ENCODE measurements around the gene DNAH3.

Gene DNAH3

GRCh38 chr16:20925751-20926150 lies 224.9 kb downstream of the DNAH3 start:
- no peak for DNase-seq
- Mint-ChIP-seq H3K4me1 (ENCODE audit: low read depth) (no peaks in the 10 kb centered on the region), H3K27ac (no peak overlapping the region), H3K36me3 (ENCODE audit: low read depth) (peaks cover 38% of the 10 kb centered on the region), H3K4me3 (no peak overlapping the region), H3K27me3 (no peaks in the 10 kb centered on the region), H3K9me3 (no peaks in the 10 kb centered on the region)

GRCh38 chr16:20923876-20924275 lies 226.8 kb downstream of the DNAH3 start:
- H3K27me3 Mint-ChIP-seq = no peaks in the 10 kb centered on the region
- peaks cover 51% of the 10 kb centered on the region for H3K36me3 Mint-ChIP-seq (ENCODE audit: low read depth)
- H3K4me3 Mint-ChIP-seq = no peak overlapping the region
- peaks cover 8% of the 10 kb centered on the region for H3K4me1 Mint-ChIP-seq (ENCODE audit: low read depth)
- H3K27ac Mint-ChIP-seq = no peak overlapping the region
- no peak for DNase-seq
- H3K9me3 Mint-ChIP-seq = no peaks in the 10 kb centered on the region

- H3K4me3 Mint-ChIP-seq = no peak overlapping the region
- peaks cover 66% of the 10 kb centered on the region for H3K36me3 Mint-ChIP-seq (ENCODE audit: low read depth)
- no peak overlapping the region for H3K27ac Mint-ChIP-seq
- H3K9me3 Mint-ChIP-seq = no peaks in the 10 kb centered on the region
- no peak for DNase-seq
- peaks cover 14% of the 10 kb centered on the region for H3K4me1 Mint-ChIP-seq (ENCODE audit: low read depth)
- no peaks in the 10 kb centered on the region for H3K27me3 Mint-ChIP-seq
These were observed 229.8 kb downstream of the DNAH3 start for GRCh38 chr16:20920799-20921198.

- H3K4me1 Mint-ChIP-seq (ENCODE audit: low read depth) = peaks cover 14% of the 10 kb centered on the region
- no peak for DNase-seq
- H3K27ac Mint-ChIP-seq = no peak overlapping the region
- no peaks in the 10 kb centered on the region for H3K9me3 Mint-ChIP-seq
- H3K27me3 Mint-ChIP-seq = no peaks in the 10 kb centered on the region
- H3K36me3 Mint-ChIP-seq (ENCODE audit: low read depth) = peaks cover 65% of the 10 kb centered on the region
- no peak overlapping the region for H3K4me3 Mint-ChIP-seq
These were observed 230.6 kb downstream of the DNAH3 start for GRCh38 chr16:20920091-20920490.

GRCh38 chr16:20918486-20919239 lies 232.0 kb downstream of the DNAH3 start:
- Mint-ChIP-seq H3K9me3 (no peaks in the 10 kb centered on the region), H3K4me3 (no peak overlapping the region), H3K4me1 (ENCODE audit: low read depth) (peaks cover 14% of the 10 kb centered on the region), H3K36me3 (ENCODE audit: low read depth) (peaks cover 56% of the 10 kb centered on the region), H3K27me3 (no peaks in the 10 kb centered on the region), H3K27ac (peak overlapping the region; percentile 20)
- no peak for DNase-seq

- Mint-ChIP-seq H3K27ac (no peak overlapping the region), H3K9me3 (no peaks in the 10 kb centered on the region), H3K4me3 (no peak overlapping the region), H3K4me1 (ENCODE audit: low read depth) (peaks cover 15% of the 10 kb centered on the region), H3K36me3 (ENCODE audit: low read depth) (peaks cover 45% of the 10 kb centered on the region), H3K27me3 (no peaks in the 10 kb centered on the region)
- no peak for DNase-seq
These were observed 233.7 kb downstream of the DNAH3 start for GRCh38 chr16:20916942-20917341.

- peaks cover 20% of the 10 kb centered on the region for H3K4me1 Mint-ChIP-seq (ENCODE audit: low read depth)
- H3K9me3 Mint-ChIP-seq = no peaks in the 10 kb centered on the region
- no peak overlapping the region for H3K27ac Mint-ChIP-seq
- H3K36me3 Mint-ChIP-seq (ENCODE audit: low read depth) = peaks cover 44% of the 10 kb centered on the region
- DNase-seq = no peak
- H3K27me3 Mint-ChIP-seq = no peaks in the 10 kb centered on the region
- no peak overlapping the region for H3K4me3 Mint-ChIP-seq
These were observed 234.4 kb downstream of the DNAH3 start for GRCh38 chr16:20916289-20916688.

GRCh38 chr16:20911361-20911760 lies 239.3 kb downstream of the DNAH3 start:
- Mint-ChIP-seq H3K4me3 (peak overlapping the region; percentile 48), H3K36me3 (ENCODE audit: low read depth) (peaks cover 13% of the 10 kb centered on the region), H3K9me3 (no peaks in the 10 kb centered on the region), H3K4me1 (ENCODE audit: low read depth) (peaks cover 33% of the 10 kb centered on the region), H3K27me3 (no peaks in the 10 kb centered on the region), H3K27ac (peak overlapping the region; percentile 98)
- no peak for DNase-seq

- peaks cover 11% of the 10 kb centered on the region for H3K36me3 Mint-ChIP-seq (ENCODE audit: low read depth)
- H3K27ac Mint-ChIP-seq = peak overlapping the region; percentile 98
- DNase-seq = no peak
- peaks cover 36% of the 10 kb centered on the region for H3K4me1 Mint-ChIP-seq (ENCODE audit: low read depth)
- H3K27me3 Mint-ChIP-seq = no peaks in the 10 kb centered on the region
- no peaks in the 10 kb centered on the region for H3K9me3 Mint-ChIP-seq
- no peak overlapping the region for H3K4me3 Mint-ChIP-seq
These were observed 239.8 kb downstream of the DNAH3 start for GRCh38 chr16:20910781-20911321.

GRCh38 chr16:20906341-20907255 lies 244.0 kb downstream of the DNAH3 start:
- peaks cover 68% of the 10 kb centered on the region for H3K4me1 Mint-ChIP-seq (ENCODE audit: low read depth)
- DNase-seq = no peak
- H3K36me3 Mint-ChIP-seq (ENCODE audit: low read depth) = peaks cover 25% of the 10 kb centered on the region
- no peak overlapping the region for H3K27ac Mint-ChIP-seq
- no peak overlapping the region for H3K4me3 Mint-ChIP-seq
- no peaks in the 10 kb centered on the region for H3K9me3 Mint-ChIP-seq
- H3K27me3 Mint-ChIP-seq = no peaks in the 10 kb centered on the region

- Mint-ChIP-seq H3K4me3 (no peak overlapping the region), H3K27ac (no peak overlapping the region), H3K9me3 (no peaks in the 10 kb centered on the region), H3K36me3 (ENCODE audit: low read depth) (peaks cover 35% of the 10 kb centered on the region), H3K4me1 (ENCODE audit: low read depth) (peaks cover 64% of the 10 kb centered on the region), H3K27me3 (no peaks in the 10 kb centered on the region)
- no peak for DNase-seq
These were observed 245.1 kb downstream of the DNAH3 start for GRCh38 chr16:20905576-20905975.

- peaks cover 38% of the 10 kb centered on the region for H3K36me3 Mint-ChIP-seq (ENCODE audit: low read depth)
- peak overlapping the region; percentile 59 for H3K27ac Mint-ChIP-seq
- H3K27me3 Mint-ChIP-seq = no peaks in the 10 kb centered on the region
- H3K4me1 Mint-ChIP-seq (ENCODE audit: low read depth) = peaks cover 54% of the 10 kb centered on the region
- H3K9me3 Mint-ChIP-seq = no peaks in the 10 kb centered on the region
- no peak for DNase-seq
- H3K4me3 Mint-ChIP-seq = peak overlapping the region; percentile 63
These were observed 246.1 kb downstream of the DNAH3 start for GRCh38 chr16:20904507-20905081.

GRCh38 chr16:20903899-20904506 lies 246.6 kb downstream of the DNAH3 start:
- H3K27ac Mint-ChIP-seq = peak overlapping the region; percentile 59
- DNase-seq = no peak
- H3K4me1 Mint-ChIP-seq (ENCODE audit: low read depth) = peaks cover 56% of the 10 kb centered on the region
- H3K36me3 Mint-ChIP-seq (ENCODE audit: low read depth) = peaks cover 38% of the 10 kb centered on the region
- H3K9me3 Mint-ChIP-seq = no peaks in the 10 kb centered on the region
- no peaks in the 10 kb centered on the region for H3K27me3 Mint-ChIP-seq
- H3K4me3 Mint-ChIP-seq = peak overlapping the region; percentile 63
